Aorta (tissue), 5 donors: ENCODE measurements around the gene L1TD1. TPM values are rescaled to one million over a fixed set of nuclear protein-coding genes. Genes with fewer than 3 reads are reported as not detected.

Experiments used
- ATAC-seq: fragments of 200-7000 bp; cut with Tn5 transposase; one replicate; pipeline ENCODE4 v1.9.1; 2022; ENCODE audit warnings: moderate library complexity; ENCODE audit not compliant: low FRiP score
- DNase-seq, 2 donors: peaks; one replicate each; pipeline ENCODE4 v3.0.0-alpha.2; 2020
- H3K27ac ChIP-seq, 2 donors: one replicate each; pipeline ENCODE4 v1.5.1; 2013; ENCODE audit warnings: low read length in 2 of 2, mild to moderate bottlenecking in 2 of 2, moderate library complexity in 2 of 2, control low read depth in 1 of 2, inconsistent platforms in 1 of 2, low read depth in 1 of 2
- H3K27me3 ChIP-seq, 2 donors: one replicate each; pipeline ENCODE4 v1.6.1; 2013; ENCODE audit warnings: control low read depth in 1 of 2, low read length in 1 of 2, mild to moderate bottlenecking in 1 of 2, moderate library complexity in 1 of 2; ENCODE audit not compliant: insufficient read depth in 2 of 2, control insufficient read depth in 1 of 2
- H3K36me3 ChIP-seq, 2 donors: one replicate each; pipeline ENCODE4 v1.6.1; 2013; ENCODE audit warnings: control low read depth in 1 of 2, low read length in 1 of 2, mild to moderate bottlenecking in 1 of 2; ENCODE audit not compliant: insufficient read depth in 2 of 2, control insufficient read depth in 1 of 2
- H3K4me1 ChIP-seq, 2 donors: one replicate each; pipeline ENCODE4 v1.6.1; 2013; ENCODE audit warnings: low read length in 2 of 2, control low read depth in 1 of 2, mild to moderate bottlenecking in 1 of 2, moderate library complexity in 1 of 2; ENCODE audit not compliant: insufficient read depth in 2 of 2, control insufficient read depth in 1 of 2
- H3K4me3 ChIP-seq, 2 donors: one replicate each; pipeline ENCODE4 v1.5.1; 2013; ENCODE audit warnings: low read length in 2 of 2, control low read depth in 1 of 2, mild to moderate bottlenecking in 1 of 2
- H3K9me3 ChIP-seq: one replicate; pipeline ENCODE4 v1.6.1; 2013; ENCODE audit warnings: mild to moderate bottlenecking, low read length; ENCODE audit not compliant: control insufficient read depth
- WGBS, 2 donors: extraction: QIAGEN DNeasy Blood & Tissue Kit; methylation state at CpG; one replicate each; pipeline ENCODE4 v1.1.7; 2013; 5-methylcytosine and 5-hydroxymethylcytosine counted together
- intact Hi-C, 2 donors: fragments of 100-400 bp; cut with DNase I; formaldehyde crosslinking; loops; one replicate each; pipeline versions ENCODE4 v1.14.2 to v1.15.0; 2022
- polyA plus RNA-seq, 2 donors: library from polyadenylated mRNA; stranded (reverse); fragments of 200-250 nt; gene quantifications; one replicate each; pipeline ENCODE4 v1.2.3, GENCODE V29; 2013
- total RNA-seq, 2 donors: library from RNA; stranded (reverse); fragmentation: NEBNext Ultra II Directional; extraction: Animal tissue kit (Norgen Biotek cat#: 25700); gene quantifications; one replicate each; pipeline ENCODE4 v1.2.1, GENCODE V29; 2021
- donor health status: healthy with polysubstance abuse.
- donor health status: Bipolar disorder and iron deficiency.
- donor health status: DM: no; HTN: no; CAD: no.
- donor health status: DM: no; HTN: no; CAD: no.
- donor health status: DM: yes; HTN: yes; CAD: no.

Gene L1TD1
- total and polyA plus RNA-seq, 4 donors = 0.10 to 0.84 (median 0.68) TPM; not detected in 1

DNA sequence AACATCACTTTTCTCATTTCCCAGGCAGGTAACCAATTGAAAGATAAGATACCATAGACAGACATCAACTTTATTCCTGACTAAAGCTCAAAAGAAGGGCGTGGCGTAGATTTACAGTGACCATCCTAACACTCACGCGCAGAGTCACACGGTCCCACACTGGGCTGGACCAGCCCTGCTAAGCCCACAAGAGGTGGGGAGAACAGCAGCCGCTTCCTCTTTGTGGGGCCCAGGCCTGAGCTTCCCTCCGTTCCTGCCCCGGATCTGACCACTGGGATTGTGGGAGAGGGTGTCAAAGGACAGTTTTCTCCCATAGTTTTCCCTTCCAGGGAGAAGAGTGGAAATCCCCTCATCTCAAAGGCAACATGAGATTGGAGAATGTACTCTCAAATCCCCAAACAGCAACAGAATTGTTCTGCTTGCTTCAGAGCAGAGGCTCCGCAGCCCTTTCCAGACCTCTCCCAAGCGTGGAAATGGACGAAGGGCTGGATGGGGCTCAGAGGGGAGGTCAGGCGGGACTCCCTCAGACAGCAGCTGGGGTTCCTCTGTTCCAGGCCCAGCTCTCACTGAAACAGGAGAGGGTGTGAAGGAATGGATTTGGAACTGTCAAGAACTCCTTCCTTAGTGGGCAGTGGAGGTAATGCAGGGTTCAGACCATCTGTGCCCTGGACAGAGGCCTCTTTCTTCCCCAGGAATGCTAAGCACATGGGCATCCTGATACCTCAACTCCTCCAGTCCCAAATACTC, 33.7 kb downstream of the L1TD1 start:
- Histone ChIP-seq H3K27ac (no peak overlapping the region), H3K36me3 (no peaks in the 10 kb centered on the region), H3K4me3 (no peak overlapping the region), H3K27me3 (no peaks in the 10 kb centered on the region), H3K9me3 (no peaks in the 10 kb centered on the region), H3K4me1 (no peaks in the 10 kb centered on the region)
- no peak for ATAC-seq
- WGBS, 2 donors = 94 to 96% methylated on average over 12 of the region's 12 CpGs
- intact Hi-C loops = no loop called here
- no peak for DNase-seq

DNA sequence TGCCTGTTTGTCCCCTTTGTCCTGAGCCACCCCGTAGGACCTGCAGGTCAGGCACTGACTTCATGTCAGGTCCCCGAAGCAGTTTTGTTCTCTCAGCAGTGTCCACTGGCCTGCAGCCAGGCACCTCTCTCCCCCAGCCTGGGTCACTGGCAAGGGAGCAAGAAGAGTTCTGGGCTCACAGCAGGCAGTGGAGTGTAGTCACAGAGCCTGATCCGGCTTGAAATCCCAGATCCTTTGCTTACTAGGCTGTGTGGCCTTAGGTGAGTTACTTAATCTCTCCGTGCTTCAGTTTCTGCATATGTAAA, 34.2 kb downstream of the L1TD1 start:
- H3K4me3 ChIP-seq = no peak overlapping the region
- ATAC-seq (no peak), DNase-seq (no peak)
- H3K36me3 ChIP-seq = no peaks in the 10 kb centered on the region
- intact Hi-C loops = no loop called here
- H3K27me3 ChIP-seq = no peaks in the 10 kb centered on the region
- WGBS, 2 donors = 66 to 78% methylated on average over 4 of the region's 4 CpGs
- H3K4me1 ChIP-seq = no peaks in the 10 kb centered on the region
- H3K9me3 ChIP-seq = no peaks in the 10 kb centered on the region
- no peak overlapping the region for H3K27ac ChIP-seq

DNA sequence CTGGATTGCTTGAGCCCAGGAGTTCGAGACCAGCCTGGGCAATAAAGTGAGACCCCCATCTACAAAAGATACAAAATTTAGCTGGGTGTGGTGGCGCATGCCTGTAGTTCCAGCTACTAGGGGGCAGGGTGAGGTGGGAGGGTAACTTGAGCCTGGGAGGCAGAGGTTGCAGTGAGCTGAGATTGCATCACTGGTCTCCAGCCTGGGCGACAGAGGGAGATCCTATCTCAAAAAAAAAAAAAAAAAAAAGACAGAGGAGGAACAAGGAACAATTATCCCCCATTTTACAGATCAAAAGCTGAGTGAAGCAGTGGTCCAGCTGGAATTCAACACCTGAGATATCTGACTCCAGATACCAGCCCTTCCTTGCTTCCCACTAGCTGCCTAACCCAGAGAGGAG, 34.8 kb downstream of the L1TD1 start:
- H3K36me3 ChIP-seq = no peaks in the 10 kb centered on the region
- H3K27me3 ChIP-seq = no peaks in the 10 kb centered on the region
- WGBS, 2 donors = 87 to 98% methylated on average over 3 of the region's 3 CpGs
- intact Hi-C loops = no loop called here
- H3K4me1 ChIP-seq = no peaks in the 10 kb centered on the region
- ATAC-seq = no peak
- H3K27ac ChIP-seq = no peak overlapping the region
- no peak for DNase-seq
- no peak overlapping the region for H3K4me3 ChIP-seq
- no peaks in the 10 kb centered on the region for H3K9me3 ChIP-seq

- intact Hi-C loops = no loop called here
- Histone ChIP-seq H3K9me3 (no peaks in the 10 kb centered on the region), H3K4me1 (no peaks in the 10 kb centered on the region), H3K27me3 (no peaks in the 10 kb centered on the region), H3K36me3 (no peaks in the 10 kb centered on the region), H3K4me3 (no peak overlapping the region), H3K27ac (no peak overlapping the region)
- no peak for DNase-seq
- 30 to 36% methylated on average over 2 of the region's 2 CpGs for whole genome bisulfite sequencing, 2 donors
- ATAC-seq = no peak
Observed at GRCh38 chr1:62229932-62230331, 35.3 kb downstream of the L1TD1 start.

DNA sequence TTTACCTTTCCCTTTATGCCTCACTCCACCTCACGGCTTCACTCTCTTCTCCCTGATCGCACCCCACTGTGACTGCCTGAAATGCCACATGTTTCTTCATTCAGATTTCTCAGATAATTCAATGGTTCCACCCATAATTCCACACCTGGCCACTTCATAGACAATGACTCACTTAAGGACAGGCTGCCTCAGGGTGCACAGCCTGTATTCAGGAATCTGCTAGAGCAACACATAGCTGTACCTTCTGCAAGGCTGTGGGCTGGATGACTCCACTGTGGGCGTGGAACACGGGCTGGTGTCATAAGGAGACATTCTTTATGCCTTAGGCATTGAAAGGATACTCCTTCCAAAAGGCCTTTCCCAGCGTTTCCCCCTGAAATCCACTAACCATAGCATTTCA, 36.1 kb downstream of the L1TD1 start:
- ATAC-seq (no peak), DNase-seq (no peak)
- Histone ChIP-seq H3K27me3 (no peaks in the 10 kb centered on the region), H3K27ac (no peak overlapping the region), H3K4me1 (no peaks in the 10 kb centered on the region), H3K36me3 (no peaks in the 10 kb centered on the region), H3K4me3 (no peak overlapping the region), H3K9me3 (no peaks in the 10 kb centered on the region)
- intact Hi-C loops = no loop called here
- WGBS, 2 donors = 87 to 90% methylated on average over 5 of the region's 5 CpGs

GRCh38 chr1:62232871-62233278, 38.2 kb downstream of the L1TD1 start:
- 72 to 77% methylated on average over 14 of the region's 14 CpGs for WGBS, 2 donors

GRCh38 chr1:62233926-62234450, 39.3 kb downstream of the L1TD1 start:
- H3K27ac ChIP-seq = no peak overlapping the region
- H3K9me3 ChIP-seq = no peaks in the 10 kb centered on the region
- no peak overlapping the region for H3K4me3 ChIP-seq
- H3K4me1 ChIP-seq = no peaks in the 10 kb centered on the region
- intact Hi-C loops = no loop called here
- no peak for DNase-seq
- no peaks in the 10 kb centered on the region for H3K36me3 ChIP-seq
- 70 to 79% methylated on average over 7 of the region's 7 CpGs for WGBS, 2 donors
- H3K27me3 ChIP-seq = no peaks in the 10 kb centered on the region
- ATAC-seq = no peak

More at GRCh38 chr1:62232871-62233278, 38.2 kb downstream of the L1TD1 start:
- Histone ChIP-seq H3K9me3 (no peaks in the 10 kb centered on the region), H3K36me3 (no peaks in the 10 kb centered on the region), H3K27ac (no peak overlapping the region), H3K4me3 (no peak overlapping the region), H3K27me3 (no peaks in the 10 kb centered on the region), H3K4me1 (no peaks in the 10 kb centered on the region)
- ATAC-seq = no peak
- intact Hi-C loops = no loop called here
- no peak for DNase-seq

- Histone ChIP-seq H3K36me3 (no peaks in the 10 kb centered on the region), H3K4me3 (no peak overlapping the region), H3K4me1 (no peaks in the 10 kb centered on the region), H3K9me3 (no peaks in the 10 kb centered on the region), H3K27me3 (no peaks in the 10 kb centered on the region), H3K27ac (no peak overlapping the region)
- WGBS, 2 donors = 74 to 75% methylated on average over 6 of the region's 6 CpGs
- ATAC-seq (no peak), DNase-seq (no peak)
- intact Hi-C loops = no loop called here
Observed at GRCh38 chr1:62234688-62235087, 40.0 kb downstream of the L1TD1 start.

DNA sequence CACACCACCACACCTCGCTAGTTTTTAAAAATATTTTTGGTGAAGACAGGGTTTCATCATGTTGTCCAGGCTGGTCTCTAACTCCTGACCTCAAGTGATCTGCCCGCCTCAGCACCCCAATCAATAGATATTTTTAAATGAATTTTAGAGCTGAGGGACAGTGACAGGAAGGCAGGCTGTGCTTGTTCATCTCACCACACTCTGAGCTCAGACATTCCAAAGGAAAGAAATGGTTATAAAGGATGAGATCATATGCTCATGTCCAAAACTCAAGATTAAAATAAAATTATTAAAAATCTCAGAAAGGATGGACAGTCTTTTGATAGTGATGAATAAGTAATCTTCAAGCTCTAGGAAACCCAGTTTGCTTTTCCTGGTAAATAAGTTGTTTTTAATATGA, 40.9 kb downstream of the L1TD1 start:
- no peaks in the 10 kb centered on the region for H3K4me1 ChIP-seq

More for the DNA sequence above, 40.9 kb downstream of the L1TD1 start:
- no peak for ATAC-seq
- intact Hi-C loops = no loop called here
- no peak for DNase-seq
- 88 to 91% methylated on average over 2 of the region's 2 CpGs for WGBS, 2 donors
- H3K27ac ChIP-seq = no peak overlapping the region
- no peaks in the 10 kb centered on the region for H3K36me3 ChIP-seq
- H3K27me3 ChIP-seq = no peaks in the 10 kb centered on the region
- no peak overlapping the region for H3K4me3 ChIP-seq
- no peaks in the 10 kb centered on the region for H3K9me3 ChIP-seq
